PC-3 (cell line): ENCODE measurements around the gene SPSB3. TPM values are rescaled to one million over a fixed set of nuclear protein-coding genes. Genes with fewer than 3 reads are reported as not detected.

Experiments
- ATAC-seq: fragments of 200-7000 bp; cut with Tn5 transposase; 2 replicates; pipeline ENCODE4 v1.9.1; 2020; ENCODE audit warnings: mild to moderate bottlenecking, moderate library complexity
- BruUV-seq: library from RNA; stranded (reverse); fragments of 400-500 nt; replicated peaks from 2 replicates; lab custom pipeline; 2021; lab: Mats Ljungman, UMichigan
- CTCF ChIA-PET: fragments of 300-600 bp; sonication (Branson Sonifier 250); formaldehyde crosslinking; loops from one replicate; lab custom pipeline; 2022; ENCODE audit warnings: antibody characterized with exemption; lab: Charles Lee
- POLR2A ChIA-PET: fragments of 300-600 bp; sonication (Branson Sonifier 250); formaldehyde crosslinking; loops from one replicate; lab custom pipeline; 2022; ENCODE audit warnings: antibody characterized with exemption; ENCODE audit not compliant: unreplicated experiment; lab: Charles Lee
- DNase-seq: peaks from one replicate; pipeline ENCODE4 v3.0.0-alpha.2; 2015
- H2AFZ ChIP-seq: fragments of 300-600 bp; sonication (generic); 2 replicates; pipeline ENCODE4 v1.6.0; 2016; ENCODE audit warnings: antibody characterized with exemption, low read length
- H3F3A ChIP-seq: fragments of 300-600 bp; sonication (generic); one replicate; pipeline ENCODE4 v1.6.0; 2017; ENCODE audit warnings: antibody characterized with exemption, low read length, control low read depth, mild to moderate bottlenecking; ENCODE audit not compliant: unreplicated experiment
- H3K27ac ChIP-seq: fragments of 300-600 bp; sonication (generic); 2 replicates; pipeline ENCODE4 v1.5.1; 2016; ENCODE audit warnings: mild to moderate bottlenecking, low read length
- H3K27me3 ChIP-seq: fragments of 300-600 bp; sonication (generic); 2 replicates; pipeline ENCODE4 v1.6.1; 2016; ENCODE audit warnings: low read length, mixed read lengths
- H3K36me3 ChIP-seq: fragments of 300-600 bp; sonication (generic); 2 replicates; pipeline ENCODE4 v1.6.1; 2016; ENCODE audit warnings: low read depth, mixed run types, low read length, mixed read lengths
- H3K4me1 ChIP-seq: fragments of 300-600 bp; sonication (generic); 2 replicates; pipeline ENCODE4 v1.5.1; 2016; ENCODE audit warnings: low read length; ENCODE audit not compliant: insufficient read depth
- H3K4me2 ChIP-seq: fragments of 300-600 bp; sonication (generic); 2 replicates; pipeline ENCODE4 v1.6.0; 2016; ENCODE audit warnings: low read length
- H3K4me3 ChIP-seq: fragments of 300-600 bp; sonication (generic); 2 replicates; pipeline ENCODE4 v1.5.1; 2016; ENCODE audit warnings: mild to moderate bottlenecking, low read length, mixed read lengths
- H3K79me2 ChIP-seq: fragments of 300-600 bp; sonication (generic); 2 replicates; pipeline ENCODE4 v1.6.1; 2017; ENCODE audit warnings: low read length, mixed read lengths
- H3K9ac ChIP-seq: fragments of 300-600 bp; sonication (generic); 2 replicates; pipeline ENCODE4 v1.6.0; 2016; ENCODE audit warnings: mild to moderate bottlenecking, low read length
- H3K9me2 ChIP-seq: fragments of 300-600 bp; sonication (generic); replicated peaks from 2 replicates; pipeline ENCODE4 v1.6.1; 2016; ENCODE audit warnings: mixed run types, low read length, mixed read lengths
- H3K9me3 ChIP-seq: fragments of 300-600 bp; sonication (generic); 2 replicates; pipeline ENCODE4 v1.6.1; 2016; ENCODE audit warnings: low read length, mixed read lengths
- H4K20me1 ChIP-seq: fragments of 300-600 bp; sonication (generic); 2 replicates; pipeline ENCODE4 v1.6.1; 2016; ENCODE audit warnings: low read length, mixed read lengths
- EZH2 ChIP-seq: fragments of 300-600 bp; sonication (generic); IDR thresholded peaks from one replicate; pipeline ENCODE4 v1.6.1; 2017; ENCODE audit warnings: antibody characterized with exemption, mild to moderate bottlenecking, low read length; ENCODE audit not compliant: unreplicated experiment
- EZH2phosphoT487 ChIP-seq: fragments of 300-600 bp; sonication (generic); IDR thresholded peaks from 2 replicates; pipeline ENCODE4 v1.6.1; 2018; ENCODE audit warnings: mild to moderate bottlenecking, antibody characterized with exemption, low read length, borderline replicate concordance
- intact Hi-C: fragments of 100-400 bp; cut with micrococcal nuclease; formaldehyde crosslinking; loops from 2 replicates; pipeline ENCODE4 v1.9.0; 2023
- total RNA-seq: library from RNA; depleted of rRNA; stranded (reverse); fragments of >200 nt; gene quantifications from 2 replicates; pipeline ENCODE4 v1.2.3, GENCODE V29; 2014
- TF ChIP-seq, protein P1 (sequence below): fragments of 300-600 bp; sonication (generic); conservative IDR thresholded peaks from 2 replicates; pipeline ENCODE4 v1.5.1; 2017; ENCODE audit warnings: antibody characterized with exemption, low read depth, mild to moderate bottlenecking, low read length

Gene SPSB3
- total RNA-seq, 1 experiment from 2014 or later = 27.4 TPM

GRCh38 chr16:1775006-1775845 is 7.1 kb downstream of the SPSB3 start:
- H2AFZ ChIP-seq = no peak overlapping the region
- ATAC-seq (no peak), DNase-seq (no peak)
- H3K27ac ChIP-seq = no peak overlapping the region
- POLR2A ChIA-PET = interaction anchor here (1.2 kb wide), 1 partner anchor 7 kb away, joined by 7 read pairs; the partner anchor contains the start of genes NUBP2 and SPSB3
- H4K20me1 ChIP-seq = peaks cover 3% of the 10 kb centered on the region; the same call in 1 of the 2 replicates
- no peak overlapping the region for H3K9ac ChIP-seq
- H3K9me2 ChIP-seq = no peaks in the 10 kb centered on the region
- BruUV-seq = no TSS peak
- intact Hi-C loops = no loop called here
- no peaks in the 10 kb centered on the region for H3K36me3 ChIP-seq
- no peaks in the 10 kb centered on the region for H3K27me3 ChIP-seq
- H3K79me2 ChIP-seq = peaks cover 34% of the 10 kb centered on the region
- H3K4me1 ChIP-seq = peaks cover 12% of the 10 kb centered on the region; the same call in 1 of the 2 replicates
- H3K4me3 ChIP-seq = no peak overlapping the region
- H3K9me3 ChIP-seq = no peaks in the 10 kb centered on the region
- TF ChIP-seq, protein P1, sequence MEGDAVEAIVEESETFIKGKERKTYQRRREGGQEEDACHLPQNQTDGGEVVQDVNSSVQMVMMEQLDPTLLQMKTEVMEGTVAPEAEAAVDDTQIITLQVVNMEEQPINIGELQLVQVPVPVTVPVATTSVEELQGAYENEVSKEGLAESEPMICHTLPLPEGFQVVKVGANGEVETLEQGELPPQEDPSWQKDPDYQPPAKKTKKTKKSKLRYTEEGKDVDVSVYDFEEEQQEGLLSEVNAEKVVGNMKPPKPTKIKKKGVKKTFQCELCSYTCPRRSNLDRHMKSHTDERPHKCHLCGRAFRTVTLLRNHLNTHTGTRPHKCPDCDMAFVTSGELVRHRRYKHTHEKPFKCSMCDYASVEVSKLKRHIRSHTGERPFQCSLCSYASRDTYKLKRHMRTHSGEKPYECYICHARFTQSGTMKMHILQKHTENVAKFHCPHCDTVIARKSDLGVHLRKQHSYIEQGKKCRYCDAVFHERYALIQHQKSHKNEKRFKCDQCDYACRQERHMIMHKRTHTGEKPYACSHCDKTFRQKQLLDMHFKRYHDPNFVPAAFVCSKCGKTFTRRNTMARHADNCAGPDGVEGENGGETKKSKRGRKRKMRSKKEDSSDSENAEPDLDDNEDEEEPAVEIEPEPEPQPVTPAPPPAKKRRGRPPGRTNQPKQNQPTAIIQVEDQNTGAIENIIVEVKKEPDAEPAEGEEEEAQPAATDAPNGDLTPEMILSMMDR = no peak
- TF ChIP-seq EZH2phosphoT487 = no peak
- no peak for TF ChIP-seq EZH2
- no peaks in the 10 kb centered on the region for H3F3A ChIP-seq
- CTCF ChIA-PET = no interaction called here
- peak overlapping the region; percentile 100; the same call in 1 of the 2 replicates for H3K4me2 ChIP-seq

GRCh38 chr16:1774448-1774780 is 8.0 kb downstream of the SPSB3 start:
- POLR2A ChIA-PET = interaction anchor here (1.2 kb wide), 1 partner anchor 8 kb away, joined by 7 read pairs; the partner anchor contains the start of genes NUBP2 and SPSB3
- Histone ChIP-seq H4K20me1 (peaks cover 3% of the 10 kb centered on the region; the same call in 1 of the 2 replicates), H3K9me3 (no peaks in the 10 kb centered on the region), H2AFZ (no peak overlapping the region), H3K27ac (no peak overlapping the region), H3K9ac (peak overlapping the region; percentile 93), H3K79me2 (peaks cover 34% of the 10 kb centered on the region), H3K4me3 (peak overlapping the region; percentile 86), H3K4me1 (peaks cover 12% of the 10 kb centered on the region; the same call in 1 of the 2 replicates), H3K36me3 (no peaks in the 10 kb centered on the region), H3F3A (no peaks in the 10 kb centered on the region), H3K9me2 (no peaks in the 10 kb centered on the region), H3K4me2 (peak overlapping the region; percentile 100), H3K27me3 (no peaks in the 10 kb centered on the region)
- CTCF ChIA-PET = no interaction called here
- no TSS peak for BruUV-seq
- no peak for TF ChIP-seq EZH2phosphoT487
- TF ChIP-seq, protein P1 = no peak
- intact Hi-C loops = loop anchor here (5.0 kb wide), 1 partner anchor 97 kb away; the partner anchor contains the start of gene JPT2
- no peak for ATAC-seq
- DNase-seq = no peak
